GM21528 (cell line): ENCODE data around the gene GATA3.
A peak's percentile ranks its signal among the peaks of the same experiment; 100 is the strongest.

ENCODE experiments used
- ATAC-seq: cut with Tn5 transposase; IDR thresholded peaks from one replicate; pipeline ENCODE4 v1.9.1; 2021; ENCODE audit warnings: mild to moderate bottlenecking, moderate library complexity; ENCODE audit not compliant: unreplicated experiment, low FRiP score

Gene GATA3

DNA sequence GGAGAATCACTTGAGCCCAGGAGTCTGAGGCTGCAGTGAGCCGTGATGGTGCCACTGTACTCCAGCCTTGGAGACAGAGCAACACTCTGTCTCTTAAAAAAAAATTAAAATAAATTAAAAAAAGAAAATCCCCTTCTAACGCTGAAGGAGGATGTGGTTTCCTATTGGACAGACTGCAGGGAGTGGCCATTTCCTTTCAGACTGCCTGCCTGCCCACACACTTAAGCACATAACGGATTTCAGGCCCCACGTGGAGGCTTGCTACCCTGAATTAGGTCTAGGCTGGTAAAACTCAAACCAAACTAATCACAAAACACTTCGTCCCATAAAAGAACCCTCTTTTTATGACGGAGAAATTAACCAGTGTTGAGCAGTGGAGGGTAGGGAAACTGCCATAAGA is 34.0 kb downstream of the GATA3 start:
- ATAC-seq: peak; percentile 57

DNA sequence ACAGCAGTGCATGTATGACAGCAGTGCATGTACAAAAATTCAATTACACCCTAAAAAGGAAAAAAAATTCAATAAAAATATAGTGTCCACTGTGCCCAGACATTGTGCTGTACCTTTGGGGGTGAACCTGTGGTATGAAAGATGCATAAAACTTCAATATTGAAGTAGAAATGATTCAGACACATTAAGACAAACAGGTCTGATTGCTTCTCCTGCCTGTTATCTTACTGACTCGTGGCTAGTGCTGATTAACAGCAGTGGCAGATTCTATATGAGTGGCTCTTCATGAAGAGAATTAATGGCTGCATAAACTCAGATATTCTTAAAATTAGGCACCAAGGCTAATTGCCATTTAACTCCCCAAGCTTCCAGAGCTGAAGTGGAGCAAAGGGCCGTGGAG is 37.9 kb downstream of the GATA3 start:
- no peak for ATAC-seq

DNA sequence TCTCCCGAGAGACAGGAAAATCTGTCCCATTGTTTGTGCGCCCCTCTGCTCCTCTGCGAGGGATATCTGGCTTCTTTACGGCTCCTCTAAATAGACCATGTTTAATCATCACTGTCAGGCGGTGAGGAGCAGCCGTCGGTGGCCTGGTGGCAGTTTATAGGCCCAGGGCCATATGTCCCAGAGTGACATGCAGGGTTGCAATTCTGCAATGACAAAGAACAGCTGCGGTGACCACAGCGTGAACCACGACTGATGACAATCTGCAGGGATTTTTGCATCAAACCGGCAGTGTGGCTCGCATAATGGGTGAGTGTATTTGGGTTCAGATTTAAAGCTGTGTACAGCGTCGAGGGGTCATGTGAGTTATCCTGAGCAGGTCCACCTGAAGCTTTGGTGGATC is 41.5 kb downstream of the GATA3 start:
- ATAC-seq: no peak

DNA sequence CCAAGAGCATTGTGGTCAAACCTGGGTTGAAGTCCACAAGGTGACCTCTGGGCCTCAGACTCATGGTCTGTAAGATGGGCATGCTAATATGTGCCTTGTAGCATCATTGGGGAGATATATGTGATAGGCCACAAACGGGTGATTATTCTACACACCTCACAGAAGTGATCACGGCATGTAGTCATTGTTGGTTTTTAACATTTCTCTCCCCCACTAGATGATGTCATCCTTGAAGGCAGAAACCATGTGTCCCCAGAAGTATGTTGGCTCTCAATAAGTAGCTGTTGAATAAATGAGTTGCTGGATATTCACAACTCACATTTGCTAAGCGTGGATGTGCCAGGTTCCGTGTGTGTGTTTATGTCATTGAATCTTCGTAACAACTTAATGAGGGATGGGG is 42.4 kb downstream of the GATA3 start:
- no peak for ATAC-seq

DNA sequence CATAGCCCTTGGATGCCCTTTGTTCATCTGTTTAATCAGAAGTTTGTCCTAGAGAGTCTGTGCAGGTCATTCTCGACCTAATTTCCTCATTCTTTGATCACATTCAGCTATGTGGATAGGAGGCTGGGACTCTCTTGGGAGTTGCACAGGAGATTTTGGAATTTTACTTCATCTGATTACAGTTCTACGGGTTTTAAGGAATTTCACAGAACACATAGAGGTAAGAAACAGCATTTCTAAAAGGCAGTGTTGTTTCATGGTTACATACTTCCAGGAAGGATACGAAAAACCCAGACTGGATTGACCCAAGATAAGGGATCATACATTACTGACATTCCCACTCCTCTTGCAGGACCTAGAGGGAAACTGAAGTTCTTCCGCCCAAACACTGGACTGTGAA is 45.9 kb downstream of the GATA3 start:
- ATAC-seq: no peak

DNA sequence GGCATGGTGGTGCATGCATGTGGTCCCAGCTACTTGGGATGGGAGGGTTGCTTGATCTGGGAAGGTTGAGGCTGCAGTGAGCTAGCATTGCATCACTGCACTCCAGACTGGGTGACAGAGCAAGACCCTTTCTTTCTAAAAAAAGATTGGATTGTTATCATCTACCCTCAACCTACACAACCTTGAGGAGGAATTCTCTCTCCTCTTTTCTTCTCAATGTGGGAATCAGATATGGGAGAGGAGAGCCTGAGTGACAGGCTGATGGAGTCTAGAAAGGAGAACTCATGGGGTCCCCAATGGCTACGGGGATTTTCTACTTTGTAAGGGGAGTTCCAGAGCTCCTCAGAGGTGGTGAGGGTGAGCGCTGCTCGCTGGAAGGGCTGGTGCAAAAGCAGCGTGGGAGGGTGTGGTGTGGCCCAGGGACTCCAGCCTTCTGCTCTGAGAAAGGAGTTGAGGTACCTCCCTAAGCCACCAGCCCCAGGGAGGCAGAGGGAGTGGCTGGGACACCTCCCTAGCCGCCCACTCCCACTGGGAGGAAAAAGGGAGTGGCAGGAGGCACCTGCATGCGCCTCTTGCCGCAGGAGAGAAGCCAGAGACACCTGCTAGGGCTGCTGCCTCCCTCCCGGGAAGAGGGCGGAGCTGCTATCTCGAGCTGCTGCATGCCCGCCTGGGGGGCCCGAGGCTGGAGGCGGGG is 48.4 kb downstream of the GATA3 start:
- peak; percentile 65 for ATAC-seq

DNA sequence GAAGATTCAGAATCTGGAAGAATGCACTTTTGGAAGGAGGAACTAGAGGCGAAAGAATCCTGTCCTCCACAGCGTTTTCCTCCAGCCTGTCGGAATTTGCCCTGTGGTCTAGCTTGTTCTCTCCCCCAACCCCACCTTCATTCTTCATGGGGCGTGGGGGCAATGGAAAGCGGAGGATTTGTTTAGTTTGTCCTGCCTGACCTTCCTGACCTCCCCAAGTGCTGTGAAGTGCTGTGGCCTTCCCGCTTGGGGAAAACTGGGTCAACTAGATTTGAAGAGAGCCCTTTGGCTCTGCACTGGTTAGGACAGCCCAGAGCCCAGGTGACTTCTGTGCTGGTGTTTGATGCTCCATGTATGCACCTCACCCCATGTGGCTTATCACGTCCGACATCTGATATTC is 49.1 kb downstream of the GATA3 start:
- ATAC-seq: no peak

DNA sequence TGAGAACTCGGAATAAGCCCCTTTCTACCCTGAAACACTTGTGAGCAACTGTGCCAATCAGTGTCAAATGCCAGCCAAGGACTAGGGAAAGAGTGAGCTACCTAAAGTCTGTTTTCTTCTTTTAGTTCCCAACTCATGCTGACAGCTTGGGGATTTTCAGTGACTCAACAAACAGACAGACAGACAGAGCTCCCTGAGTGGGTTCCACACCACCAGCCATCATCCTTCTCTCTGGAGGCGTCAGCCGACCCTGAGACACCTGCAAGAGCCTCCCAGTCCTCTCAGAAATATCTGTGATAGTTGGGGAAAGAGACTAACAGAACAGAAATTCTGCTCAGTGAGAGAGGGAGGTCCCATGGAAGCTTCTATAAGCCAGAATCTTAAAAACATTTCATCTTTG is 49.5 kb downstream of the GATA3 start:
- ATAC-seq: no peak

DNA sequence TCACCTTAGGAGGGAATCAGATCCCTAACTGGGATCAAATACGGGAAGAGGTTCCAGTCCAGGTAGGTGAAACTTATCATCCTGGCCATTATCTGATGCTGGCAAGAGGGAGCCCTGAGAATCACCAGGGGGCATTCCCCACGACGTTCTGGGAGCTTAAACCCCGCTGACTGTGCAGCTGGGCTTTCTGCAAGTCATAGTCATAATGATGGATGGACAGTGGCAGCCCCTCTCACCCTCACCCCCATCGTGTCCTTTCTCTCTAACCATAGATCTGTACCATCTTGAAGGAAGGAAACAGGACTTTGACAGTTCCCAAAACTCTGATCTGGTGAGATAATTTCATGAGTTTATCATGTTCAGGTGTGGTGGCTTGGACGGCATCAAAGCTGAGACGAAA is 50.2 kb downstream of the GATA3 start:
- no peak for ATAC-seq

DNA sequence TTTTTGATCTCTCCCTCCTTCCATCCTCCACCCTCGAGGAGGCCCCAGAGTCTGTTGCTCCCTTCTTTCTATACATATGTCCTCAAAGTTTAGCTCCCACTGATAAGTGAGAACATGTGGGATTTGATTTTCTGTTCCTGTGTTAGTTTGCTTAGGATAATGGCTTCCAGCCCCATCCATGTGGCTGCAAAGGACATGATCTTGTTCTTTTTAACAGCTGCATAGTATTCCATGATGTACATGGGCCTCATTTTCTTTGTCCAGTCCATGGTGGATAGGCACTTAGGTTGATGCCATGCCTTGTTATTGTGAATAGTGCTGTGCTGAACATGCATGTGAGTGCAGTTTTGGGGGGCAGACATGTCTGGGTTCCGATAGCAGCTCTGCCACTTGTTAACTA is 51.4 kb downstream of the GATA3 start:
- ATAC-seq: no peak

DNA sequence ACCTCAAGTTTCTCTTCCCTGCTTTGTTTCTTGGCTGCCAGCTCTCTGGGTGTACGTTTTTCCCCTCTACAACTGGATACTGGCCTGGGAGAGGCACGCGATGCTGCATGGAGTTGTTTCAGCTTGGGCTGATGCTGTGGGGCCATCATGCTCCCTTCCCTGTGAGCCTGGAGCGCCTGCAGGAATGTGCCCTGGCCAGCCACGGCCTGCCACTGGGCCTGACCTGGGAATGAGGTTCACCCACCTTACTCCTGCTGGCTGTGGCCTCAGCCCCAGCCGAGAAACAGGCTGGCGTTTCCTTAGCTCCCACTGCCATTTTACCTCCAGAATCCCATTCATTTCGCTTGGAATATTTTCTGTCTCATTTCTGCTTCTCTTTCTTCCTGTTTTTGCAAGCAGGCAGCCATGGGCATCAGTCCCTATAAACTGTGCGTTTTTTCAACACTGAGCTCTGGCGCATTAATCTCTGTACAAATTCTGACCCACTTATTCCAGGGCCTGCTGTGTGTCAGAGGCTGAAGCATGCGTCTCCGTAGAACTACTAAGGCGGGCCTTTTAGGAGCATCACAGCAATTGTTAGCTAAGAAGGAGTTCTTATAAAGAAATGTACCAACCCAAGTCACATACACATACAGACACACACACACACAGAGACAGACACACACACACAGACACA is 57.9 kb downstream of the GATA3 start:
- no peak for ATAC-seq

DNA sequence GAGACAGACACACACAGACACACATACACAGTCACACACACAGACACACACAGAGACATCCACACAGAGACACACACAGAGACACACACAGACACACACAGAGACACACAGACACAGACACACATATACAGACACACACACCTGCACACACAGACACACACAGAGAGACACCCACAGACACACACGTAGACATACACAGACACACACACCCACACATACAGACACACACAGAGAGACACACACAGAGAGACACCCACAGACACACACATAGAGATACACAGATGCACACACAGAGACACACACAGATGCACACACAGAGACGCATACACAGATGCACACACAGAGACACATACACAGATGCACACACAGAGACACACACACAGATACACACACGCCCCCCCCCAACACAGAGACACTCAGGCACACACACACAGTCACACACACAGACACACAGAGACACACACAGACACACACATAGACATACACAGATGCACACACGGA is 58.5 kb downstream of the GATA3 start:
- no peak for ATAC-seq

DNA sequence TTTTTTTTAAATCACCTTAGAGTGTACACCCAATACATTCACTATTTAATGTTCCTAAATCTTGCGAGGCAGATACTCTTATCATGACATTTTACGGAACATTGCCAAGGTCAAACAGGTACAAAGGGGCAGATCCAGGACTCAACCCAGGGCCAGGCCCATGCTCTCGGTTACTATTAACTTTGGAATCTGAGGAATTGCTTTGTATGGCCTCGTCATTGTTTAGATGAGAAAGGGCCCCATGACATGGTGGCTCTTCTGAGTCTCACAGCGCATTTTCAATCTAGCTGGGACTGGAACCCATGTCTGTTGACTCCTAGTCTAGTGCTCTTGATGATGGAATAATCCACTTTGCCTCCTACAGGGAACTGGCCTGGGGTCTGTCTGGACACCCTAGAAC is 59.1 kb downstream of the GATA3 start:
- no peak for ATAC-seq

DNA sequence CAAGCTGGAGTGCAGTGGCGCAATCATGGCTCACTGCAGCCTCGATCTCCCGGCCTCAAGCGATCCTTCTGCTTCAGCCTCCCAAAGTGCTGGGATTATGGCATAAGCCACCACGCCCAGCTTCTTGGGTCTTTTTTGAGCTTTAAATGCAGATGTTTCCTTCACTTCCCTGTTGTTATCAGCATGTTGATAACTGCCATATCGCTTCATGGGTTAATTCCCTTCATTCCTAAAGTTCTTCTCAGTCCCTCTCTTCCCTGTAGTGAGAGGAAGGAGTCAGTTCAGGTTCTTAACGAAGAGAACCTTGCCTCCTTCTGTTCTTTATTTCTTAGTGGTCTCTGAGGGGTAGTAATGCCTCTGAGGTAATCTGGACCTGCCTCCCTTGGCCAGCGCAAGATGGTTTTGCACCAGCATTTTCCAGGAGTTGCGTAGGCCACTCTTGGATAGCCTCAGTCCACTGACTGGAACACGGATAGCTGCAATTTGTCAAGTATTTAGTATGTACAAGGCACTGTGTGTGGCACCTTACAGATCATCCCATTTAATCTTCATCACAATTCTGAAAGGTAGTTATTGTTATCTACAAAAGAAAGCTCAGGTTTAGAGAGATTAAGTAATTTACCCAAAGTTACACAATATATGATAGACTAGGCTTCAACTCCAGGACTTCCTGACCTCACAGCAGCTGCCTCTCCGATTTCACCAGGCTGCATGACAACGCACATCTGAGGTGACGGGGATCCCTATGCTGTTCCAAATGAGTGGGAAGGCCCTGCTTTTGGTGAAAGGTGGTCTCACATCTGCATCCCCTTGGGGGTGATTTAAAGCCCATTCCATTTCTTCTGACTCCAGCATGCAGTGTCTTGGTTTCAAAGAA is 60.5 kb downstream of the GATA3 start:
- ATAC-seq: no peak

DNA sequence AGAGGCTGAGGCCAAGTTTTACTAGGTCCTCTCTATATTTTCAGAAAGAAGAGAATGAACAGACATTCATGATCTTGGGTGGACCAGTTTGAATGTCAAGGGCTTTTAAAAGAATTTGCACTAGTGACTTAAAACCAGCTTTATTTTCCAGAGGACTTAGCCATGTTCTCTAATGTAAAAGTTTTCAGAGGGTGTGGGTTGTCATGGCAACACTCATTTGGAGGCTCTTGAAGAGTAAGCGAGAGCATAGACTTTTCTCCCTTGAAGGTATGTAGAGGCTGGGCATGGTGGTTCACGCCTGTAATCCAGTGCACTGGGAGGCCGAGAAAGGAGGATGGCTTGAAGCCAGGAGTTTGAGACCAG is 61.1 kb downstream of the GATA3 start:
- no peak for ATAC-seq

DNA sequence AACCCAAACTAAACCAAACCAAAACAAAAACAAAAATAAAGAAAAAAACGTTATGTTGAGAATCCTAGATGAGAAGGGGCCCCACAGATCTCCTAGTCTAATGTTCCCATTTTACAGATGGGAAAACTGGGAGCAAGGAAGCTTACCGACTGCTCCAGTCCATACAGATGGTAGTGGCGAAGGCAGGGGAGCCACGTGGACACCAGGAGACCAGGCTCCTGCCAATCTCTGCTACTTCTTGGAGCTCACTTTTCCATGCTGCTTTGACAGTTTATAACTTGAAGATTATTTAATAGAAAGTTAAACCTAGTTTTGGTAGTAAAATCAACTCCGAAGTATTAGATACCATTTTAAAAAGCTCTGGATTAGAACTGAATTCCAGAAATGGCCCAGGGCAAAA is 62.0 kb downstream of the GATA3 start:
- ATAC-seq: no peak

DNA sequence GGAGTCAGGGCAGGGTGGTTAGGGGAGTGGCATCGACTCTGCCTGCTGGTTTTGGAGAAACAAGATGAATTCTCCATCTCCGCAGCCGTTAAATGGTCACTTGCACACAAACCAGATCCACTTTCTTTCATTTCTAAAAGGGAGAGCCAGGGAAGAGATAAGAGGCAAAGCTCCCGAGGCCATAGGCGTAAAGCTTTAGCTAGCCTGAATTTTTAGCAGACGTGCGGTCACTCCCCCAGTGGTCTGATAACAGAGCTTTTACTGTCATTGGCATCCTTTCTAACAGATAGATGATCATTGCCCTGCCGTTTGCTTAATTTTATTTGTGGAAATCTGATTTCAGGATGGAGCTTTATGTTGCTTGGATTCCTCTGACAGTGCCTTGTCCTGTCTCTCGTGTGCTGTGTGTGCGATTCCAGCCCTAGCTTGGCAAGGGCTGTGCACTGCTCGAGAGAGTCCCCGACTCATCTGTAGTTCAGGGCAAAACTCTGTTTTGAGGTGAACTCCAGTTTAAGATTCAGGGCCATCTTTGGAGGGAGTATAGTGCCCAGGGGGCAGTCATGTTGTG is 62.5 kb downstream of the GATA3 start:
- ATAC-seq: no peak

DNA sequence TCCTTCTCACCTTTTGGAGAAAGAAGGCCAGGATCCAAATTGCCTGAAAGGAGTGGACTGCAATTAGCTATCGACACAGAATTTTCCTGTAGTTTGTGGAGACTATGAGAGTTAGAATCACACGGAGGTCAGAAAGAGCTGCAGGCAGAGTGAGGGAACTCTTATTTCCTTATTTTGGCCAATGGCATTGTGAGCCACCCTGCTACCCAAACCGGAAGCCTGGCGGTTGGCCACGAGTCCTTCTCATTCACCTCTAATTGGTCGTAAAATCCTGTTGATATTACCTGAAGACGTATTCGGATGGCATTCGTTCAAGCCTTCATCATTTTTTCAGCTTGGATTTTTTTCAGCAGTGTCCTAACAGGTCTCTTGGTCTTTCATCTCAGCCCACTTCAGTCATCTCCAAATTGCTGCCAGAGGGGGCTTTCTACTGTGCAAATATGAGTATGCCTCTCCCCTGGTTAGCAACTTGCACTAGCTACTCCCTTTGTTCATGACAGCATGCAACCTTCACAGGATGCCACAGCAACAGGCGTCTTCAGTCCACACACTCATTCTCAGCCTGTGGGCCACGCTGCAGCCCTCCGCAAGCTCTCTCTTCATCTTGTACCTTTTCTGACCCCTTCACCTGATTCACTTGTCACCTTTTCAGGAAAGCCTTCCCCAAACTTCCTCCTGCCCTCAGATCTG is 66.9 kb downstream of the GATA3 start:
- ATAC-seq: no peak

DNA sequence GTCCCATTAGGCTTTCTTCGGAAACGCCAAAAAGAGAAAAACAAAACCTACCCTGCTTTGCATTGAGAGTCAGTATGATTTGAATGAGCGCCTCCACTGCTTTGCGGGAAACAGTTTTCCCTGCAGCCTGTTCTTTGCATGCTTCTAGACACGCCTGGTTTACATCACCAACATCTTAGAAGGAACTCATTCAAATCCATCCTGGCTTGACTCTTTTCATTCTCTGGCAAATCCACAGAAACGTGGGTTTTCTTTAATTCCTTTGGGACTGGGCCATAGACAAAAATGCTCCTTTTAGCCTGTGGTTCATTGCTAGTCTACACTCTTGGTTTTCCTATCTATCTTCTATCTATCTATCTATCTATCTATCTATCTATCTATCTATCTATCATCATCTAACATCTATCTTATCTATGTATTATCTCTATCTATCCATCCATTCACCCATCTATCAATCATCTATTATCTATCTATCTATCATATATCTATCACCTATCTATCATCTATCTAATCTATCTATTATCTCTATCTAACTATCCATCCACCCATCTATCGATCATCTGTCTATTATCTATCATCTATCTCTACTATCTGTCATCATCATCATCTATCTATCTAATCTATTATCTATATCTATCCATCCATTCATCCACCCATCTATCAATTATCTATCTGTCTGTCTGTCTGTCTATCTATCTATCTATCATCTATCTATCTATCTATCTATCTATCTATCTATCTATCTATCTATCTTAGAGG is 68.3 kb downstream of the GATA3 start:
- no peak for ATAC-seq

DNA sequence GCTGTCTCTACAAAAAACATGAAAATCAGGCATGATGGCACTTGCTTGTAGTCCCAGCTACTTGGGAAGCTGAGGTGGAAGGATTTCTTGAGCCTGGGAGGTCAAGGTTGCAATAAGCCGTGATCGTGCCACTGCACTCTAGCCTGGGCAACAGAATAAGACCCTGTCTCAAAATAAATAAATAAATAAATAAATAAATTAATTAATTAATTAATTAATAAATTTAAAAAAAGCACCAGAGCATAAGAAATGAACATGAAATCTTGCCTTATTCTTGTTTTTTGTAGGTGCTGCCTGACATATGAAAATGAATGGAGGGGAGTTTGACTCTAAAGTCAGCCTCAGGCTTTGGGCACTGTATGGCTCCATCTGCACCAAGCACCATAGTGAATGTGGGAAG is 69.9 kb downstream of the GATA3 start:
- no peak for ATAC-seq
